SK-N-SH treated with all-trans-retinoic acid at 6 μM for 48 hours (cell line): Measurements from ENCODE around the gene ZSWIM5.

Experiments used
- ISL1 ChIP-seq: fragments of 250-450 bp; sonication (Bioruptor Pico); IDR thresholded peaks from 2 replicates; pipeline ENCODE4 v2.1.2; 2022; ENCODE audit warnings: mild to moderate bottlenecking, moderate library complexity
- ZFP30 ChIP-seq: fragments of 450-650 bp; formaldehyde crosslinking; IDR thresholded peaks from 2 replicates; pipeline ENCODE4 v1.5.0; 2022; ENCODE audit warnings: mild to moderate bottlenecking, moderate library complexity
- ZNF8 ChIP-seq: fragments of 450-650 bp; formaldehyde crosslinking; IDR thresholded peaks from 2 replicates; pipeline ENCODE4 v1.5.0; 2020; ENCODE audit warnings: mild to moderate bottlenecking, moderate library complexity

- TF ChIP-seq ZFP30 (no peak), ZNF8 (CRISPR knock-in tag) (no peak), ISL1 (CRISPR knock-in tag) (no peak)
Measured at GRCh38 chr1:45135316-45135715, 71.1 kb downstream of the ZSWIM5 start.
